GF-D8 (cell line): ENCODE measurements around the gene TMCC3.

Experiments used
- DNase-seq: peaks from one replicate; lab custom pipeline; 2025; lab: John Stamatoyannopoulos, UW

TMCC3 gene

GRCh38 chr12:94532490-94533422 is 117.6 kb downstream of the TMCC3 start:
- DNase-seq, result peak; percentile 22

GRCh38 chr12:94531196-94531720 is 119.1 kb downstream of the TMCC3 start:
- no peak for DNase-seq

DNA sequence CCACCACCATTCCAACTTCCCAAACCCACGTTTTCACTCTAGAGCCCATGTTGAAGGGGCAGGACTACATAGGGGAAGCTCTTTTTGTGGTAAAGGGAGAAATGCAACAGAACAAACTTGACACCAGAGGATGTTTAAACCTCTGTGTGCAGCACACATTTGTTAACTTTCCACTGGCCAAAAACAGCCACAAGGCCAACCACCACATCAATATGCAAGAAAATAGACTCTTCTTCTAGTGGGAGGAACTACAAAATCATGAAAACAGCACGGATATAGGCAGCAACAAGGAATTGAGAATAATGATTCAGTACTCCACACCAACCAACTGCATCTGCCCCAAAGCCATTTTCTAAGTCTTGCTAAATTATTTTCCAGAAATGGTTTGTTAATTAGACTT is 124.4 kb downstream of the TMCC3 start:
- no peak for DNase-seq
